GM23248 (cell line): ENCODE data around the gene SEMA6C. TPM values are rescaled to one million over a fixed set of nuclear protein-coding genes. Genes with fewer than 3 reads are reported as not detected.

Experiments
- DNase-seq: peaks from one replicate; pipeline ENCODE4 v3.0.0-alpha.2; 2015
- H2AFZ ChIP-seq: fragments of 200-600 bp; sonication (generic); 2 replicates; pipeline ENCODE4 v1.6.1; 2016; ENCODE audit warnings: antibody characterized with exemption
- H3F3A ChIP-seq: fragments of 200-600 bp; sonication (generic); 2 replicates; pipeline ENCODE4 v1.6.1; 2016; ENCODE audit warnings: mild to moderate bottlenecking, antibody characterized with exemption, mixed run types; ENCODE audit not compliant: insufficient read depth
- H3K27ac ChIP-seq: fragments of 200-600 bp; sonication (generic); 2 replicates; pipeline ENCODE4 v1.5.1; 2016; ENCODE audit warnings: mild to moderate bottlenecking
- H3K27me3 ChIP-seq: fragments of 200-600 bp; sonication (generic); replicated peaks from 2 replicates; pipeline ENCODE4 v1.6.1; 2016; ENCODE audit warnings: mild to moderate bottlenecking; ENCODE audit not compliant: insufficient read depth
- H3K36me3 ChIP-seq: fragments of 200-600 bp; sonication (generic); 2 replicates; pipeline ENCODE4 v1.6.1; 2016; ENCODE audit warnings: low read depth, mild to moderate bottlenecking
- H3K4me1 ChIP-seq: fragments of 200-600 bp; sonication (generic); 2 replicates; pipeline ENCODE4 v1.6.1; 2016; ENCODE audit warnings: mild to moderate bottlenecking; ENCODE audit not compliant: insufficient read depth
- H3K4me2 ChIP-seq: fragments of 200-600 bp; sonication (generic); one replicate; pipeline ENCODE4 v1.6.1; 2016; ENCODE audit warnings: mild to moderate bottlenecking; ENCODE audit not compliant: unreplicated experiment
- H3K4me3 ChIP-seq: fragments of 200-600 bp; sonication (generic); 2 replicates; pipeline ENCODE4 v1.5.1; 2016; ENCODE audit warnings: mild to moderate bottlenecking
- H3K79me2 ChIP-seq: fragments of 200-600 bp; sonication (generic); 2 replicates; pipeline ENCODE4 v1.6.1; 2016; ENCODE audit warnings: mild to moderate bottlenecking; ENCODE audit not compliant: insufficient read depth
- H3K9ac ChIP-seq: fragments of 200-600 bp; sonication (generic); 2 replicates; pipeline ENCODE4 v1.6.1; 2016; ENCODE audit warnings: mild to moderate bottlenecking
- H3K9me2 ChIP-seq: fragments of 200-600 bp; sonication (generic); 2 replicates; pipeline ENCODE4 v1.6.1; 2016; ENCODE audit warnings: mixed run types, mild to moderate bottlenecking, moderate library complexity; ENCODE audit not compliant: insufficient read depth
- H3K9me3 ChIP-seq: fragments of 200-600 bp; sonication (generic); one replicate; pipeline ENCODE4 v1.6.1; 2017; ENCODE audit warnings: low read depth
- H4K20me1 ChIP-seq: fragments of 200-600 bp; sonication (generic); 2 replicates; pipeline ENCODE4 v1.6.0; 2016; ENCODE audit not compliant: insufficient read depth
- EZH2 ChIP-seq: fragments of 200-600 bp; sonication (generic); IDR thresholded peaks from 2 replicates; pipeline ENCODE4 v1.6.1; 2018; ENCODE audit warnings: antibody characterized with exemption, mild to moderate bottlenecking; ENCODE audit not compliant: insufficient read depth, poor library complexity, severe bottlenecking
- EZH2phosphoT487 ChIP-seq: fragments of 200-600 bp; sonication (generic); IDR thresholded peaks from 2 replicates; pipeline ENCODE4 v1.6.1; 2018; ENCODE audit warnings: antibody characterized with exemption, moderate library complexity, mild to moderate bottlenecking, low read depth; ENCODE audit not compliant: insufficient read depth
- WGBS, 2 experiments: methylation state at CpG; one replicate each; pipeline ENCODE4 v1.1.6; 2015 to 2017; ENCODE audit warnings: low lambda C conversion rate in 2 of 2, low coverage in 1 of 2; ENCODE audit errors: missing lambda C conversion rate in 2 of 2; 5-methylcytosine and 5-hydroxymethylcytosine counted together
- in situ Hi-C: fragments of 300-500 bp; cut with MboI; formaldehyde crosslinking; loops from 2 replicates; pipeline ENCODE4 v1.15.0; 2020
- polyA plus RNA-seq: library from polyadenylated mRNA; unstranded; fragments of >200 nt; fragmentation: Nextera tagmentation; extraction: Ambion mirVana; gene quantifications from 2 replicates; pipeline ENCODE4 v1.2.1, GENCODE V29; 2016
- total RNA-seq: library from RNA; depleted of rRNA; stranded (reverse); fragments of >200 nt; shearing (Covaris generic); gene quantifications from 2 replicates; pipeline ENCODE4 v1.2.3, GENCODE V29; 2014

The SEMA6C gene
- total and polyA plus RNA-seq, 2 experiments from 2014 or later = 1.1 to 3.8 TPM

DNA sequence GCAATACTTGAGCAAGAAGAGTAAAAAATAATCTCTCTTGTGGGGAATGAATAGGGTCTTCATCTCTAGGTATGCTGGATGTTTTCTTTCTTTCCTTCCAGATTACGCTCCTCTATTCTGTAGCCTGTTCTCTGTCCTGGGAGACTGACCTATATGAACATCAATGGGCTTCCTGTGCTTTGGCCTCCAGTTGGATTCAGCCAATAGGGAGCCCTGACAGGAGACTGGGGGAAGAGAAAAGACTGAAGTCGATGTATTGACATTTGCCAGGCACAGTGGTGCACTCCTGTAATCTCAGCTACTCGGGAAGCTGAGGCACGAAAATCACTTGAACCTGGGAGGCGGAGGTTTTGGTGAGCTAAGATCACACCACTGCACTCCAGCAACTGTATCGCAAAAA lies 17.6 kb downstream of the SEMA6C start:
- no peak for DNase-seq
- 59 to 64% methylated on average over 6 of the region's 6 CpGs for WGBS, 2 experiments
- Histone ChIP-seq H3K27me3 (no peaks in the 10 kb centered on the region), H4K20me1 (no peaks in the 10 kb centered on the region), H3K27ac (no peak overlapping the region), H3K9me3 (no peaks in the 10 kb centered on the region), H3K36me3 (no peaks in the 10 kb centered on the region; the same call in 1 of the 2 replicates), H3K4me3 (no peak overlapping the region), H3F3A (peaks cover 10% of the 10 kb centered on the region; the same call in 1 of the 2 replicates), H3K9me2 (no peaks in the 10 kb centered on the region), H3K4me2 (no peak overlapping the region), H3K4me1 (no peaks in the 10 kb centered on the region), H2AFZ (no peak overlapping the region), H3K79me2 (no peaks in the 10 kb centered on the region), H3K9ac (no peak overlapping the region)
- in situ Hi-C loops = no loop called here
- TF ChIP-seq EZH2phosphoT487 (no peak), EZH2 (no peak)

DNA sequence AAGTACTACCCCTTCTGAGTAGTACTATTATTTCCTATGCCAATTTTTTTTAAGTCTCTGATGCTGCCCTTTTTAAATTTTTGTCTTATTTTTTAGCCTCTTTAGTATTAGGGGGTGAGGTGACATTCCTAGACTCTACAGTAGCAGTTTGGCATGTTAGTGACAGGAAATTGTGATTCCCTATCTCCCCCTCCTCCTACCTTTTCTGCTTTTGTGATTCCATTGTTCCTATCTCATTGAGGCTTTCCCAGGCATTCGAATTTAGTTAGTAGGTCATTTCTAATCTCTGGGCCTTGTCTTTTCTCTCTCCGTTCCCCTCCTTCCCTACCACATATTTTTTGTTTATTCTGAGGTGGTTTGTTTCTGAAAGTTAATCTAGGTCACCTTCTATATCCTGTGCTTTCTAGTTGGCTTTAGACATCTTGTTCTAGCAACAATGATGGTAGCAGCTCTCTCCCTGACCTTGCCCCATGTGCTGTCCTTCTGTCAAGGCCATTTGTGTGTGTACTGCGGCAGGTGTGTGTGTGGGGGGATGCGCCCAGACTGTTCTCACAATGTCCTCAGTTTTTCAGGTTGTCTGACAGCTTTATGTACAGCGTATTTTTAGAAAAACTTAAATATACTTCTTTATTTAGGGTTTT lies 21.5 kb downstream of the SEMA6C start:
- H3K4me3 ChIP-seq = no peak overlapping the region
- DNase-seq = no peak
- H4K20me1 ChIP-seq = no peaks in the 10 kb centered on the region
- H3K9ac ChIP-seq = no peak overlapping the region
- no peaks in the 10 kb centered on the region for H3K9me2 ChIP-seq
- in situ Hi-C loops = no loop called here
- H3K79me2 ChIP-seq = no peaks in the 10 kb centered on the region
- 89 to 94% methylated on average over 5 of the region's 5 CpGs for WGBS, 2 experiments
- H2AFZ ChIP-seq = no peak overlapping the region
- no peaks in the 10 kb centered on the region for H3K9me3 ChIP-seq
- no peak overlapping the region for H3K4me2 ChIP-seq
- no peak for TF ChIP-seq EZH2phosphoT487
- TF ChIP-seq EZH2 = no peak
- H3K27me3 ChIP-seq = no peaks in the 10 kb centered on the region
- H3K36me3 ChIP-seq = no peaks in the 10 kb centered on the region; the same call in 1 of the 2 replicates
- H3K27ac ChIP-seq = no peak overlapping the region
- H3F3A ChIP-seq = 0 out of 2 replicates have a peak, but pooled peaks cover 3% of the 10 kb centered on the region
- H3K4me1 ChIP-seq = no peaks in the 10 kb centered on the region

DNA sequence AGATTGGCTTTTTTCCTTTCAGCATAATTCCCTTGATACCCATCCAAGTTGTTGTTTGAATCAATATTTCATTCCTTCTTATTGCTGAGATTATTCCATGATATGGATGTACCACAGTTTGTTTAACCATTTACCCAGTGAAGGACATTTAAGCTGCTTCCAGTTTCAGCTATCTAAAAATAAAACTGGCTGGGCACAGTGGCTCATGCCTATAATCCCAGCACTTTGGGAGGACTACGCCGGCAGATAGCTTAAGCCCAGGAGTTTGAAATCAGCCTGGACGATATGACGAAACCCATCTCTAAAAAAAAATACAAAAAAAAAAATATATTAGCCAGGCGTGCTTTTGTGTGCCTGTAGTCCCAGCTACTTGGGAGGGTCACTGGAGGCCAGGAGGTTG lies 32.6 kb downstream of the SEMA6C start:
- Histone ChIP-seq H3K9me2 (no peaks in the 10 kb centered on the region), H3K79me2 (no peaks in the 10 kb centered on the region), H3K36me3 (peaks cover 9% of the 10 kb centered on the region; the same call in 1 of the 2 replicates), H3K9ac (no peak overlapping the region), H3K4me2 (no peak overlapping the region), H3K4me3 (no peak overlapping the region), H3K27ac (no peak overlapping the region), H3F3A (no peaks in the 10 kb centered on the region), H3K27me3 (no peaks in the 10 kb centered on the region), H3K9me3 (no peaks in the 10 kb centered on the region), H2AFZ (no peak overlapping the region), H3K4me1 (no peaks in the 10 kb centered on the region), H4K20me1 (no peaks in the 10 kb centered on the region)
- TF ChIP-seq EZH2 (no peak), EZH2phosphoT487 (no peak)
- 94 to 96% methylated on average over 5 of the region's 5 CpGs for WGBS, 2 experiments
- in situ Hi-C loops = no loop called here
- DNase-seq = no peak

- in situ Hi-C loops = no loop called here
- Histone ChIP-seq H3K79me2 (no peaks in the 10 kb centered on the region), H3K27me3 (no peaks in the 10 kb centered on the region), H3K36me3 (no peaks in the 10 kb centered on the region; the same call in 1 of the 2 replicates), H3K9me2 (no peaks in the 10 kb centered on the region), H2AFZ (no peak overlapping the region), H3K9ac (no peak overlapping the region), H3F3A (no peaks in the 10 kb centered on the region), H3K4me1 (peaks cover 7% of the 10 kb centered on the region; the same call in 1 of the 2 replicates), H3K27ac (no peak overlapping the region), H3K4me3 (no peak overlapping the region), H3K4me2 (no peak overlapping the region), H4K20me1 (no peaks in the 10 kb centered on the region), H3K9me3 (no peaks in the 10 kb centered on the region)
- DNase-seq = no peak
- TF ChIP-seq EZH2phosphoT487 (no peak), EZH2 (no peak)
- WGBS, 2 experiments = 97 to 99% methylated on average over 5 of the region's 5 CpGs
These were observed 38.1 kb downstream of the SEMA6C start for GRCh38 chr1:151108331-151108730.
